Measurements from ENCODE around the gene LAMTOR4.

Gene LAMTOR4

GRCh38 chr7:100173806-100174495 is 25.2 kb downstream of the LAMTOR4 start:
- H3K18ac ChIP-seq (ENCODE audit: low read length) = no peak overlapping the region
- peaks cover 14 to 15% of the 10 kb centered on the region in 2 donors for H3K4me1 ChIP-seq (ENCODE audit: control insufficient read depth in 2 of 2, insufficient read depth in 1 of 2, low read depth in 1 of 2, low read length in 2 of 2)
- no peaks in the 10 kb centered on the region for H3K9me3 ChIP-seq (replicated peaks in 1 of 2; ENCODE audit: control insufficient read depth in 2 of 2, insufficient read depth in 1 of 2, low read depth in 1 of 2, low read length in 2 of 2)
- no peak overlapping the region for H3K27ac ChIP-seq (replicated peaks; ENCODE audit: low read length)
- WGBS, 2 donors (ENCODE audit: extremely low coverage in 2 of 2, insufficient read length in 2 of 2, insufficient replicate concordance in 1 of 2) = no CpG with 5 or more reads among the region's 11 CpGs
- H2AK5ac ChIP-seq (ENCODE audit: low read depth, low read length) = no peak overlapping the region
- peaks cover 0 to 18% (median 0%) of the 10 kb centered on the region in 3 experiments for H3K27me3 ChIP-seq (ENCODE audit: control insufficient read depth in 3 of 3, insufficient read depth in 3 of 3, low read depth in 1 of 3, low read length in 3 of 3)
- H3K9ac ChIP-seq (ENCODE audit: low read depth, low read length, poor library complexity) = no peak overlapping the region
- peaks cover 8 to 51% of the 10 kb centered on the region in 2 donors for H3K36me3 ChIP-seq (replicated peaks in 1 of 2; ENCODE audit: control insufficient read depth in 2 of 2, insufficient read depth in 2 of 2, low read length in 2 of 2)
- H3K4me2 ChIP-seq (ENCODE audit: insufficient read depth, low read length, poor library complexity, severe bottlenecking) = no peak overlapping the region
- DNase-seq (ENCODE audit: low spot score) = no peak
- no peak overlapping the region for H2BK5ac ChIP-seq (ENCODE audit: low read length)
- H2BK120ac ChIP-seq (ENCODE audit: low read depth, low read length) = no peak overlapping the region
- no peak overlapping the region for H4K91ac ChIP-seq (ENCODE audit: low read depth, low read length, poor library complexity)
- H2AFZ ChIP-seq (ENCODE audit: low read length) = no peak overlapping the region
- peaks cover 2% of the 10 kb centered on the region for H3K79me1 ChIP-seq (ENCODE audit: low read depth, low read length)
- H3K23ac ChIP-seq (ENCODE audit: low read depth, low read length, poor library complexity) = peak overlapping the region; percentile 25
- no peak overlapping the region for H3K4me3 ChIP-seq (ENCODE audit: low read length in 2 of 2)
- no peak overlapping the region for H2BK12ac ChIP-seq (ENCODE audit: low read length)
- H3K14ac ChIP-seq (ENCODE audit: low read length) = no peak overlapping the region
- H4K8ac ChIP-seq (ENCODE audit: low read depth, low read length) = no peak overlapping the region
- no peak overlapping the region for H3K4ac ChIP-seq (ENCODE audit: low read length)
- H2BK15ac ChIP-seq (ENCODE audit: low read length) = no peak overlapping the region

- Histone ChIP-seq H2BK120ac (ENCODE audit: low read depth, low read length) (no peak overlapping the region), H3K14ac (ENCODE audit: low read length) (no peak overlapping the region), H2BK12ac (ENCODE audit: low read length) (no peak overlapping the region), H2BK15ac (ENCODE audit: low read length) (no peak overlapping the region), H3K4me3 (ENCODE audit: low read length in 2 of 2) (no peak overlapping the region), H3K79me1 (ENCODE audit: low read depth, low read length) (peaks cover 2% of the 10 kb centered on the region), H4K8ac (ENCODE audit: low read depth, low read length) (no peak overlapping the region), H3K4ac (ENCODE audit: low read length) (no peak overlapping the region), H3K9me3 (replicated peaks in 1 of 2; ENCODE audit: control insufficient read depth in 2 of 2, insufficient read depth in 1 of 2, low read depth in 1 of 2, low read length in 2 of 2) (no peaks in the 10 kb centered on the region), H4K91ac (ENCODE audit: low read depth, low read length, poor library complexity) (no peak overlapping the region), H2AFZ (ENCODE audit: low read length) (no peak overlapping the region), H3K27me3 (ENCODE audit: control insufficient read depth in 3 of 3, insufficient read depth in 3 of 3, low read depth in 1 of 3, low read length in 3 of 3) (peaks cover 0 to 18% (median 0%) of the 10 kb centered on the region in 3 experiments), H3K4me1 (ENCODE audit: control insufficient read depth in 2 of 2, insufficient read depth in 1 of 2, low read depth in 1 of 2, low read length in 2 of 2) (peaks cover 14 to 15% of the 10 kb centered on the region in 2 donors), H3K27ac (replicated peaks; ENCODE audit: low read length) (no peak overlapping the region), H3K4me2 (ENCODE audit: insufficient read depth, low read length, poor library complexity, severe bottlenecking) (no peak overlapping the region), H2AK5ac (ENCODE audit: low read depth, low read length) (no peak overlapping the region), H3K23ac (ENCODE audit: low read depth, low read length, poor library complexity) (no peak overlapping the region), H3K36me3 (replicated peaks in 1 of 2; ENCODE audit: control insufficient read depth in 2 of 2, insufficient read depth in 2 of 2, low read length in 2 of 2) (peaks cover 8 to 47% of the 10 kb centered on the region in 2 donors), H3K9ac (ENCODE audit: low read depth, low read length, poor library complexity) (no peak overlapping the region), H3K18ac (ENCODE audit: low read length) (no peak overlapping the region), H2BK5ac (ENCODE audit: low read length) (no peak overlapping the region)
- no peak for DNase-seq (ENCODE audit: low spot score)
- no CpG with 5 or more reads among the region's 5 CpGs for WGBS, 2 donors (ENCODE audit: extremely low coverage in 2 of 2, insufficient read length in 2 of 2, insufficient replicate concordance in 1 of 2)
Measured at GRCh38 chr7:100174582-100174981, 25.9 kb downstream of the LAMTOR4 start.

GRCh38 chr7:100175296-100175935 is 26.7 kb downstream of the LAMTOR4 start:
- Histone ChIP-seq H3K4me1 (ENCODE audit: control insufficient read depth in 2 of 2, insufficient read depth in 1 of 2, low read depth in 1 of 2, low read length in 2 of 2) (peaks cover 12 to 14% of the 10 kb centered on the region in 2 donors), H3K14ac (ENCODE audit: low read length) (peak overlapping the region; percentile 21), H2AFZ (ENCODE audit: low read length) (no peak overlapping the region), H4K8ac (ENCODE audit: low read depth, low read length) (no peak overlapping the region), H3K4me3 (ENCODE audit: low read length in 2 of 2) (no peak overlapping the region), H3K27ac (replicated peaks; ENCODE audit: low read length) (no peak overlapping the region), H2BK120ac (ENCODE audit: low read depth, low read length) (no peak overlapping the region), H3K9ac (ENCODE audit: low read depth, low read length, poor library complexity) (peak overlapping the region; percentile 54), H3K79me1 (ENCODE audit: low read depth, low read length) (peaks cover 2% of the 10 kb centered on the region), H4K91ac (ENCODE audit: low read depth, low read length, poor library complexity) (no peak overlapping the region), H3K18ac (ENCODE audit: low read length) (no peak overlapping the region), H3K36me3 (replicated peaks in 1 of 2; ENCODE audit: control insufficient read depth in 2 of 2, insufficient read depth in 2 of 2, low read length in 2 of 2) (peaks cover 8 to 41% of the 10 kb centered on the region in 2 donors), H3K9me3 (replicated peaks in 1 of 2; ENCODE audit: control insufficient read depth in 2 of 2, insufficient read depth in 1 of 2, low read depth in 1 of 2, low read length in 2 of 2) (no peaks in the 10 kb centered on the region), H2BK12ac (ENCODE audit: low read length) (no peak overlapping the region), H3K4ac (ENCODE audit: low read length) (no peak overlapping the region), H2BK5ac (ENCODE audit: low read length) (no peak overlapping the region), H2BK15ac (ENCODE audit: low read length) (no peak overlapping the region), H2AK5ac (ENCODE audit: low read depth, low read length) (peak overlapping the region; percentile 39), H3K23ac (ENCODE audit: low read depth, low read length, poor library complexity) (no peak overlapping the region), H3K27me3 (ENCODE audit: control insufficient read depth in 3 of 3, insufficient read depth in 3 of 3, low read depth in 1 of 3, low read length in 3 of 3) (peaks cover 0 to 14% (median 0%) of the 10 kb centered on the region in 3 experiments), H3K4me2 (ENCODE audit: insufficient read depth, low read length, poor library complexity, severe bottlenecking) (no peak overlapping the region)
- WGBS, 2 donors (ENCODE audit: extremely low coverage in 2 of 2, insufficient read length in 2 of 2, insufficient replicate concordance in 1 of 2) = no CpG with 5 or more reads among the region's 14 CpGs
- no peak for DNase-seq (ENCODE audit: low spot score)

All from neuronal stem cell (in vitro differentiated cells).